ENCODE results near the gene QRFP.
A peak's percentile ranks its signal among the peaks of the same experiment; 100 is the strongest.

Gene QRFP, protein sequence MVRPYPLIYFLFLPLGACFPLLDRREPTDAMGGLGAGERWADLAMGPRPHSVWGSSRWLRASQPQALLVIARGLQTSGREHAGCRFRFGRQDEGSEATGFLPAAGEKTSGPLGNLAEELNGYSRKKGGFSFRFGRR

DNA sequence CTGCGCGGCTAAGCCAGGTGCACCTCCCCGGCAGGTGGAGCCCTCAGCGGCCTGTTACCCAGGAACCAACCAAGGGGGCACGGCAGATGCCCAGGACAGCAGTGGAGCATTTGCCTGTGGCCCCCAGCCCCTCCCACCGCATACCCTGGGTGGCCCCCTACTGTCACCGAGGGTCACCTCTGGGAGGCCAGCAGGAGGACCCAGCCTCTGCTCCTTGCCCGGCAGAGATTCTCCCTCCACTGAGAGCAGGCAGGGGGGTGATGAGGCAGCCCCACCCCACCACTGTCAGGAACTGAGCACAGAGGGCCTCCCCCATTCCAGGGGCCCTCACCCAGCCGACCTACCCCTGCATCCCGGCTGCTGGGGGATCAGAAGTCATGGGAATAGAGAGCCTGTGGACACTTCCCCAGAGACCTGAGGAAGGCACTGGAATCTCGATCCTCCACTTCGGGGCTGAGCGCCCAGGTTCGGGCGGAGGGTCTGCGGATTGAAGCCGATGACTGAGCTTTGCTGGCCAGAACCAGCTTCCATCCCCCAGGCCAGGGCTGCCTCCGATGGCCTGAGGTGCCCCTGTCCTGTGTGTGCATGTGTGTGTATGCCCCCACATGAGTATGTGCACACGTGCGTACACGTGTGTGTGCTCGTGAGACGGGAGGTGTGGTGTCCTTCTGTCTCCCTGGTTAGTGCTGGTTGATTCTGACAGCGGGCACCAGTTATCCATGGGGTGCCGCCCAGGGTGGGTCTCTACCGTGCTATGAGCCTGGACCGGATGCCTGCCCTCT is at the start of gene QRFP:
Gene QRFP, minus strand, starts transcription at position 580 of the 782 bp plus-strand sequence. CDS start 2,974 bp downstream, outside the sequence.
- DNase-seq = no peak

GRCh38 chr9:130945173-130945572 is 48.6 kb upstream of the QRFP start:
- no peak for DNase-seq

- DNase-seq = no peak
These were observed 48.0 kb upstream of the QRFP start for GRCh38 chr9:130944510-130945058.

DNA sequence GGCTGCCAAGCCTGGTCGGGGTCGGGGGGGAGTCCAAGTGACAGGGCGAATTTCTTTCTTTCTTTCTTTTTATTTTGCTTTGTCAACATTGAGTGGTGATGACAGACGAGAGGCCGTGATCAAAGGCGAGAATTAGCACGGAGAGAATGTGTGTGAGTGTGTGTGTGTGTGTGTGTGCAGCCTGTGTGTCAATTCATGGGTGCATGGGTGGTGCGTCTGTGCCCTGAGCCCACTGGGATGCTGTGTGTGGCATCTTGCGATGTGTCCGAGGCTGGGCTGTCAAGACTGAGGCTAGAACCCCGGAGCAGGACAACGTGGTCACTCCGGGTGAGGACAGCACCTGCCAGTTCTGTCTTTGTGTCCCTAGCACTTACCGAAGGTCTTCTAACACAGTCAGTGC is 47.2 kb upstream of the QRFP start:
- DNase-seq = no peak

DNA sequence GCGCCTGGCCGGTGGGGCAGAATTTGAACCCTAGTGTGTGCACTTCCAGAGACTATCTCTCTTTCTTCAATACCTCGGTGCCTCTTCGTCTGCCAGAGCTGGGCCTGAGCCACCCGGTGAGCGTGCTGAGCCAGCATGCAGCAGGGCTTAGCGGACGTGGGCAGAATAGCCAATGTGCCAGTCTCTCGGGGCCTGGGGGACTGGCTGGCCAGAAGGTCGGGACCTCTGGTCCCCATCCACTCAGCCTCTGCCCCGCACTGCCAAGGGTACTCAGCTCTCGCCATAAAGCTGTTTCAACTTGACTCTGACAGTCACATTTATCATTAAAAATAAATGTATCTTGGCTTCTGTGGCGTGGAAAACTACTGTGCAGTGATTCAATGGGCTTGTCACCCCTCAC is 46.6 kb upstream of the QRFP start:
- no peak for DNase-seq

DNA sequence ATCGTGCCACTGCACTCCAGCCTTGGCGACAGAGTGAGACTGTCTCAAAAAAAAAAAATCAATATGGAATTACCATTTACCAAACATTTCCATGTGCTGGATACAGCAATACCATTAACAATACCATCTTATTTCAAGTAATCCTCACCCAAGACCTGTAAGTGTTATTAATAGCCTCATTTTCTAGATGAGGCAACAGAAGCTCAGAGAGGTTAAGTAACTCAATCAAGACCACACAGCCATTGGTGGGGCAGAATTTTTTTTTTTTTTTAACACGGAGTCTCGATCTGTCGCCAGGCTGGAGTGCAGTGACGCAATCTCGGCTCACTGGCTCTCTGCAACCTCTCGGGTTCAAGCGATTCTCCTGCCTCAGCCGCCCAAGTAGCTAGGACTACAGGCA is 46.1 kb upstream of the QRFP start:
- no peak for DNase-seq

DNA sequence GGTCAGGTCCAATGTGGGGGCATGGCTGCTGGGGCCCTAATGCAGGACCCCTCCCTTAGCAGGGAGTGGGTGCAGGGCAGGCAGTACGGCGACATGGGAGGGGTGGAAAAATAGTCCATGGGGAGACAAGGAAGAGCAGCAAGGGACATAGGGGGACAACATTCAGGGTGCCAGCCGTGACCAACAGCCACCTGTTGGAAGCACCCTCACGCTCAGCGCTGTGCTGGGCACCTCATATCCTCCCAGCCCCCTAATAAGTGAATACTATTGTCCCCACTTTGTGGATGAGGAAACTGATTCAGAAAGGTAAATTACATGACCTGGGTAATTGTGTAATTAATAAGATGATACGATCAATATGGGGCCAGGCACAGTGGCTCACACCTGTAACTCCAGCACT is 45.5 kb upstream of the QRFP start:
- no peak for DNase-seq

GRCh38 chr9:130940693-130941576 is 44.3 kb upstream of the QRFP start:
- peak; percentile 56 for DNase-seq

DNA sequence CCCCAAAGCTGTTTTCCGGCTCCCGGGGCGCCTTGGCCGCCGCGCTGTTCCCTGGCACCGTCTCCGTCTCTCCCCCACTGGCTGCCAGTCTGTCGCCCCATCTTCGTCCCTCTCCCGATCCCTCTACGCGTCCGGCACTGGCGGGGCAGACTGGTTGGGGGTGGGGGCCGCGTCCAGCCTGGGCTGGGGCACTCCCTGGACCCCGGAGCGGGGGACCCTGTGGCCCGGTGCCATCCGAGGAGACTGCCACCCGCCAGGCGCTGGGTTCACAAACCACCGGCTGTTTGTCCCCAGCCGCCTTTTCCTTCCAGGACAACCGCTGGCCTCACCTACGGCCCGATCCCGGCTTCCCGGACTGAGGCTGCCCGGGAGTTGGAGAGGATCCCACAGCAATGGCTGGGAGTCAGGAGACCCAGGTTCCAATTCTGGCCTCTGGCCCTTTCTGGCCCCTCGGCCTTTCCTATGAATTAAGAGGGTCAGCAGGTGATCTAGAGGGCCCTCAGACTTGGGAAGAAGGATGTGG is 43.5 kb upstream of the QRFP start:
- DNase-seq = no peak

GRCh38 chr9:130939405-130940026 is 42.9 kb upstream of the QRFP start:
- no peak for DNase-seq

DNA sequence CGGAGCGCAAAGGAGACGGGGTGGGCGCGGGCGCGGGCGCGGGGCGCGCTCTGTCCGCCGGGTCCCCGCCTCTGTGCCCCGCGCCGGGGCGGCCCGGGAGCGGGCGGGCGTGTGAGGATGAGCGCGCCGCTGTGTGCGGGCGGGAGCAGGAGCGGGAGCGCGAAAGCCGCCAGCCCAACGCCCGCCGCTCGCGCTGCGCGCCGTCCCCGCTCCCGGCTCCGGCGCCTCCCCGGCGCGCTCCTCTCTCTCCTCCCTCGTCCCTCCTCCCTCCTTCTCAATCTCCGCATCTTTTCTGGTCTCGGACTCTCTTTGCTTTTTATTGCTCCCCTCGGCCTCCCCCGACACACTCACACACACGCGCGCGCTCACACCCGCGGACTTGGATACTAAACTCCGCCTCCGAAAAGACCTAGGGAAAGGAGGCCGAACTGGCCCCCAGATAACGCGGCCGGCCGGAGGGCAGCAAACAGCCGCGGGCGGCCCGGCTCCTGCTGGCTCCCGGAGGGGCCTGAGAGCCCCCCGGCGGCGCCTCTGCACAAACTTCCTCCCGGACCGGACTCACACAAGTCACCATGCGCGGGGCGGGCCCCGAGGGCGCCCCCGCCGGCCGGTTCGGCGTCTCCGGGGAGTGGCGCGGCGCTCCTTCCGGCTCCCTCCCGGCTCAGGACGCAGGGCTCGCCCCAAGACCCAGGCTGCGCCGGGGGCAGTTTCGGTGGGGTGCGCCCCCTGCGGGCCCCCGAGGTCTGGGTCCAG is 42.2 kb upstream of the QRFP start, which contains the start of gene FIBCD1:
Gene FIBCD1, minus strand, starts transcription at position 596 of the 753 bp plus-strand sequence. CDS start 640 bp downstream, outside the sequence.
- no peak for DNase-seq

DNA sequence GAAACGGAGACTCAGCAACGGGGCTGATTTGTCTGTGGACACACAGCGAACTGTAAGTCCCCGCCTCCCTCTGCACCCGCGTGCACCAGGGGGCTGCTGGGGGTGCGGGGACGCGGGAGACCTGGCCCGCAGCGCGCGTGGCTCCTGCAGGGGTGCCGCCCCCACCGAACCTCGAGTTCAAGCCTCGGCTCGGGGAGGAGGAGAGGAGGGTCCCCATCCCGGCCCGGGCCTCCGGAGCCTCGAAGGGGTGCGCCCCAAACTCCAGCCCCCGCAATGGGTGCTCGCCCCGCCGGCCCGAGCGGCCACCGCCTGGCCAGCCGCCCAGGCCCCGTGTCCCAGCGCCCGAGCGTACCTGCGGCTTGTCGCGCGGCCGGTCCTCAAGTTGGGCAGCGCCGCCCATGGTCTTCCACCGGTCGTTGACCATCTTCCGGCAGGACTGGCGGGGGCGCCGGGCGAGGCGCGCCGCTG is 41.6 kb upstream of the QRFP start:
- no peak for DNase-seq

GRCh38 chr9:130937146-130938076 is 40.8 kb upstream of the QRFP start:
- DNase-seq = no peak

DNA sequence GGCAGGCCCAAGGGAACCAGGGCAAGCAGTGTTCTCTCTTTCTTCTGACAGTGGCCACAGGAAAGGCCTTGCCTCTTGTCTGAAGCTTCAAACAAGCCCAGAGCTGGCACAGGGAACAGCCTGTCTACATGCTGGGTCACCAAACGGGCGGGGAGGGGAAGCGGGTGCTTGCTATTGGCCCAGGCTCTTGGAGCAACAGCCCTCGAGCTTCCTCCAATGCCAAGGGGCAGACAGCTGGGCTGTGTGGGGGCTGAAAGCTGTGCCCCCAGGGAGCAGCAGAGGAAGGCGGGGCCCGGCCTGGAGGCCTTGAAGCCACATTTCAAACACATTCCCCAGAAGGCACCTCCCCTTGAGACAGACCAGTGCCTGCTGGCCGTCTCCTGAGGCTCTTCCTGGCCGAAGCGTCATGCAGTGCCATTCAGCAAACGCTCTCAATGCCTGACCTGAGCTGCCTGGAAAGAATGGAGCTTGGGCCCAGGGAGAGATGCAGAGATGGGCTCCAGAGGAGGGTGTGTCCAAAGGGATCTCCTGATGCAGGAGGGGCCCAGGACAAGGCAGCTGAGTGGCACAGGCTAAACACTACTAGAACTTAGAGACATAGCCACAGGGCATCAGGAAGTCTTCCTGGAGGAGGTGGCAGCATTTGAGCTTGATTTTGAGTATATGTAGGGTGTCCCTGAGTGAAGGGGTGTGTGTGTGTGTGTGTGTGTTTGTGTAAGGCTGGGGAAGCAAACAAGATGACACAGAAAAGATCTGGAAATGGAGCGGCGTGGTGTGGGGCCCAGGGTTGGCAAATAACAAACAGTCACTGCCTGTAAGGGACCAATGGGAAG is 39.9 kb upstream of the QRFP start:
- DNase-seq = no peak

GRCh38 chr9:130935648-130936271 is 39.1 kb upstream of the QRFP start:
- no peak for DNase-seq

DNA sequence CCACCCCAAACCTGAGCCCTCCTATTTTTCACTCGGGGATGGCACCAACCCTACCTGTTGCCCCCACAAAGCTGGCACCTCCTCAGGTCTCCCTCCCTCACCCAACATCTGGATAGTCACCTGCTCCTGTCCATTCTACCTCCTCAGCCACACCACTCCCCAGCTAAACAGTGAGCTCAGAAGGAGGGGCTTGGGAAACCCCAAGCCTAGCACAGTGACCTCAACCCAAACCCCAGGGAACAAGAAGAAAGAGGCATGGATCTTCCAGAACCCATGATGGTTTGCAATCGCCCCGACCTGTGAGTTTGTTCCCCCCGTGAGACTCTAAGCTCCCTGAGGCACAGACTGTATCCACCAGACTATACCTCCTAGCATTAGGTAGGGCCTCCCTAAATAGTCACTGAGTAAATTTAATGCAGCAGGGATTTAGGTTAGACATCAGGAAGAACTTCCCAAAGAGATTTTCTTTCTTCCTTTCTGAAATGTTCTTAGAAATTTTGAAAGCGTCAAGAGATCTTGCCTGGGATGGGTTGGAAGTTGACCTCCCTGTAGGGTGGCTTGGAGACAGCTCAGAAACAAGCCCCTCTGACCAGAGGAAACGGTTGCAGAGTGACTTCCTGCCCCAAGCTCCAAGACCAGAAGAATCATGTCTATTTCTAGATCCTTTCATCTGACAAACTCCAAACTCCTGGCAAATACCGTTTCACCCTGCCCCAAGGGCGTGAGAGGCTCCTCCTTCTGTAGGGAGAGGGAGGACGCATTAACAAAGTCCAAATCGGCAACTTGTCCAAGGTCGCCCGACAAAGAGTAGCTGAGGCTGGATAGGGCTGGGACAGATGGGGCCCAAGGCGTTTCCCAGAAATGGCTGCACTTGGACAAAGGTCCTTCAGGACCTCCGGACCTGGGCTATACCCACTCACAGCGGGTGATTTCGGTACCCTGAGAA is 38.4 kb upstream of the QRFP start:
- no peak for DNase-seq

GRCh38 chr9:130934246-130934645 is 37.6 kb upstream of the QRFP start:
- DNase-seq = no peak
